ENCODE measurements around the gene COQ6.
"Not testable (repeated sequence)": the region's sequence is repeated elsewhere in the genome, so short reads cannot be mapped to it uniquely, and the experiment has no call there.

Gene COQ6

DNA sequence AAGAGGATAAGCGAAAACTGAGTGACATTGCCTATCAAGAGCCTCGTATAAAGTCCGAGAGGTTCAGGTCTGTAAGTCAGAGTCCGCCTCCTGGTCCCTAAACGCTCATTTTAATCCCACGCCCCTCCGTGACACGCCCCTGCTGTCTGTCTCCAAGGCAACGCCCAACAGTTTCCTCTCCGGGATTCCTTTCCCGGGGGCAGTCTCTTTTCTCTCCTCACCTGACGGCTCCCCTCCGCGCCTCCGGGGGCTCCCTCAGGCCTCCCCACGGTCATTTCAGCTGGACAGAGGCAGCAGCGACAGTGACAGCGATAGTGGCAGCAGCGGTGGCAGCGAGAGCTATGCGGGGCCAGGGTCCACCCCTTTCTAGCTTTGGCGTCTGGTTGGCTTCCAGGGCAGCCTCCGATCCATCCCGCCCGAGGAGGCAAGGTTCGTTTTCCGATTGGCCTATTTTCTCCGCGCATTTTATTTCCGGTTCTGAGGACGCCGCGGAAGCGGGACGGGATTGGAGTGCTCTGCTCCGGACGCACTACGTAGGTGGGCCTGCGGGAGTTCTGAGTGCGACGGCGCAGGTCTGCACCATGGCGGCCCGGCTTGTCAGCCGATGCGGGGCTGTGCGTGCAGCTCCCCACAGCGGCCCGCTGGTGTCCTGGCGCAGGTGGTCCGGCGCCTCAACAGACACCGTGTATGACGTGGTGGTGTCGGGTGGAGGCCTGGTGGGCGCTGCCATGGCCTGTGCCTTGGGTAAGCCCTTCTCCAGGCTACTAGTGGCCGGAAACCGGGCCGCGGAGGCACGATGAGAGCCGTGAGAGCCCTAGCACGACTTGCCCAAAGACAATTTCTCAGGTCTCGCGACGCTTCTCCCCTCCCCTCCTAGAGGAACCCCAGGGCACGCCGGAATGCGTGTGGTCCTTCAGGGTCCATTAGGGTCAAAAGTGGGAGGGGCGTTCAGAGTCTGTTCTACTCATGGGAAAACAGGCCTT, at the start of gene COQ6, which contains the start of gene FAM161B:
Gene COQ6 (plus strand): TSS at position 551 of the 983 bp plus-strand sequence. CDS start 31 bp downstream, at position 582.
Gene FAM161B (minus strand): TSS at position 343 of the 983 bp plus-strand sequence. CDS start 68 bp downstream, at position 275.
- DNase-seq: peak; percentile 70

- DNase-seq: no peak
Observed at GRCh38 chr14:73903028-73903427, 47.1 kb upstream of the COQ6 start.

DNA sequence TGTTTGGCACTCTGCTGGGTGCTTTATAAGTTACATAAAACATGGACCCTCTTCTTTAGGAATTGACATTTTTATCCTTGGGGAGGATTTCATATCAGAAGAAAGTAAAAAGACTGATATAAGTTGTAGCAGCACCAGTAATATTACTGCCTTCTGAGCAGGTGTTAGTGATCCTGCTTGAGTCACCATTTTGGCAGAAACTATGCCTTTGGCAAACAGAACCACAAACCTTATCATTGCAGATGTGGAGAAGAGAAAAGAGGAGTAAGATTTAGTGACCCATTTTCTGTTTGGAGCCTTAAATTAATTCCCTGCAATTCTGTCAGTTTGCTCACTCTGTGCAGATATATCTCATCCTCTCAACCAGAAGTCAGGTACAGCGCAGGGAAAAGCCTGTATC, 40.4 kb upstream of the COQ6 start:
- DNase-seq: no peak

DNA sequence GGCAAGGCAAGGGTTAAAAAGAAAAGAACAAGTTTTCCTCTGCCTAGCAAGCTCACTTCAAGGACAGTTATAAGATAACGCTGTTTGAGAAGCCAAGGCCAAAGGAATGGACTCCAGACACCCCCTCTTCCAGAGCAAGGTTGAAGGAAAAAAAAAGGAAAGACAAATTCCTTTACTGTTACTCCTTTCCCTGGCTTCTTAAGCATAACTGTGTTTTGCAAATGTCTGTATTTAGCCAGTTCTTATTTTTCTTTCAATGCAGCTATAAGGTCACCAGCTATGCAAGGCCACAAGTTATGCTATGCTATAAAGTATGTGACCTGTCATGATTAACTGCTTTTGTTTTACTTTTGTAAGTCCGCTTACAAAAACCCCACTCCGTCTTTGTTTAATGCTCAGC, 36.8 kb upstream of the COQ6 start:
- DNase-seq: no peak

- DNase-seq: no peak
Observed at GRCh38 chr14:73916324-73916723, 33.8 kb upstream of the COQ6 start.

GRCh38 chr14:73919457-73919856, 30.6 kb upstream of the COQ6 start:
- DNase-seq: not testable (repeated sequence)

DNA sequence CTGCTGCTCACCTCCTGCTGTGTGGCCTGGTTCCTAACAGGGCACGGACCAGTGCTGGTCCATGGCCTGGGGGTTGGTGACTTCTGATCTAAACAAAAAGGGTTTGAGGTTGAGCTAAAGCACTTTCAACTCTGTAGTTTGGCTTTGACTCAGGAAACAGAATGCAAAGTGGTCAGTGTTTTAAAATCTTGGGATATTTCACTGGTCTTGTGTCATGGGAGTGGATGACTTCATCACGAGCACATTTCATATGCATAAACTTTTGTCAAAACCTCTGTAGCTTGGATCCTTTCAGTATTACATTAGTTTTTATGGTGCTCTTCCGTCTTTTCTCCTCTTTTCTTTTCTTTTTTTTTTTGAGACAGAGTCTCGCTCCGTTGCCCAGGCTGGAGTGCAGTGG, 25.8 kb upstream of the COQ6 start:
- no peak for DNase-seq

GRCh38 chr14:73935666-73936065, 14.4 kb upstream of the COQ6 start:
- DNase-seq: no peak

DNA sequence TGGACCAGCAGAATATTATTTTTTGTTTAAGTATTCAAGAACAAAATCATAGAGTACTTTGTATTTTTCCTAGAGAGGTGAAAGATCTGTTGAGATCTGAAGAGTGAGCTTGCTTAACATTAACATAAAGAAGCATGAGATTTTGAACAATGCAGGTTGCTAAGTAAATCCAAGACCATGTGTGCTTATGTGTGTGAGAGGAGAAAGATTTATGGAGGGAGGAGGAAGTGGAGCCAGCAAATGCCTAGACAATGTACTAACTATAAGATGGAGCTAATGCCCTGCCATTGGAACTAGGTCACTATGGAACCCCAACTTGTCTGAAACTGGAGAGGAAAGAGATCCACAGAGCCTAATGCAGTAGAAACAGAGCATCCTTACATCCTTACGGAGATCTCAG, 13.6 kb upstream of the COQ6 start:
- no peak for DNase-seq

- no peak for DNase-seq
Observed at GRCh38 chr14:73937012-73937411, 13.1 kb upstream of the COQ6 start.

DNA sequence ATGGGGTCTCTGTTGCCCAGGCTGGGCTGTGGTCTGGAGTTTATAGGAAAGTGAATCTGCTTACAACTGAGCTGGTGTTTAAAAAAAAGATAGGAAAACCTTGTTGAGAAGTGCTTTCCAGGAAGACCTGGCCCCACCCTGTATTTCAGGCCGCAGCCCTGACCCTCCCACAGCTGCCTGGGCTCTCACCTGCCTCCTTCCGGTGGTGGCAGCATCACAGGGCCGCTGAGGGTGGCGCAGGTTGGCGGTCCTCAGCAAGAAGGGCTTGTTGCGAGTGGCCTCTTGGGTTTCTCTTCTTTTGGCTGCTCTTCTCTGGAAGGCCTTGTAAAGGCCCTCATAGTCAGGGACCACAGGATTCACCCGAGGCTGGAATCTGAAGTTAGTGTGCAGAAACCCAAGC, 7.9 kb upstream of the COQ6 start:
- no peak for DNase-seq

DNA sequence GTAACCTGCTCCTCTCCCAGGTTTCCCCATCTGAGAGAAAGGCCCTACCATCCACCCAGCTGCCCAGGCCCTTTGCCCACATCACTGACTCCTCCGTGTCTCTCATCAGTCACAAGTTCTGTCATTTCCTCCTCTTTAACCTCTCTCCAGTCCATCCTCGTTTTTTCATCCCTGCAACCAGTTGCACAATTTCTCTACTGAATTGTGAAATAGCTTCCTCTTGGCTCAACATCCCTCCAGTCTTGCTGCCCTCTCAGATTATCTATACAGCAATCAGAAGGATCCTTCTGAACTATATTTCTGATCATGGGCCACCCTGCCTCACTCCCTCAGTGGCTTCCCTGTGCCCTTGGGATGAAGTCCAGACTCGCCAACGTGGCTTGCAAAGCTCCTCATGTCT, 7.0 kb upstream of the COQ6 start:
- DNase-seq: peak; percentile 22

GRCh38 chr14:73944432-73945158, 5.5 kb upstream of the COQ6 start:
- DNase-seq: no peak

DNA sequence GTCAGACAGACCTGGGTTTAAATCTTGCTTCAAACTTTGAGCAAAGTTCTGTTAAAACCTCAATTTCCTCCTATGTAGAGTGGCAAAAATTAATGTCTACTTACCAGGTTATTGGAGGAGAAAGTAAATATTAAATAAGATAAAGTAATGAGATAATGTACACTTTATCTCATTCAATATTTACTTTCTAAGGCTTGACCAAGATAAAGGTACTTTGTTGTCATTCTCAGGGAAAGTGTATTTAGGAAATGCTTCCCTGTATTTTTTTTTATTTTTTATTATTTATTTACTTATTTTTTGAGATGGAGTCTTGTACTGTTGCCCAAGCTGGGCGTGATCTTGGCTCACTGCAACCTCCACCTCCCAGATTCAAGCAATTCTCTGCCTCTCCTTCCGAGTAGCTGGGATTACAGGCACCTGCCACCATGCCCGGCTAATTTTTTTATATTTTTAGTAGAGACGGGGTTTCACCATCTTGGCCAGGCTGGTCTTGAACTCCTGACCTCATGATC, 4.9 kb upstream of the COQ6 start:
- no peak for DNase-seq

GRCh38 chr14:73953731-73954130, 3.6 kb downstream of the COQ6 start:
- no peak for DNase-seq

DNA sequence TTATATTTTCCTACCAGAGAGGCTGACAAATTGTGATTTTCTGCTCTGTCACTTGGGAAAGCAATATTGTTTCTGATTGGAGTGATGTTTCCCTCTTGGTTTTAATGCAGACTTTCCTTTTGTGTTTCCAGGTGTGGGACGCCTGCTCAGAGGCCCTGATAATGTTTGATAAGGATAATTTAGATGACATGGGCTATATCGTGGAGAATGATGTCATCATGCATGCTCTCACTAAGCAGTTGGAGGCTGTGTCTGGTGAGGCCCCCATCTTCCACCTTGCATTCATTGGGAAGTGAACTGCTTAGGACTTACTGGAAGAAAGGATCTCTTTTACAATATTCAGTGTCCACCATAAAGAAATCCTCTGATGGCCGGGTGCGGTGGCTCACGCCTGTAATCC, 5.6 kb downstream of the COQ6 start:
- no peak for DNase-seq

GRCh38 chr14:73958591-73958990, 8.5 kb downstream of the COQ6 start:
- DNase-seq: no peak

DNA sequence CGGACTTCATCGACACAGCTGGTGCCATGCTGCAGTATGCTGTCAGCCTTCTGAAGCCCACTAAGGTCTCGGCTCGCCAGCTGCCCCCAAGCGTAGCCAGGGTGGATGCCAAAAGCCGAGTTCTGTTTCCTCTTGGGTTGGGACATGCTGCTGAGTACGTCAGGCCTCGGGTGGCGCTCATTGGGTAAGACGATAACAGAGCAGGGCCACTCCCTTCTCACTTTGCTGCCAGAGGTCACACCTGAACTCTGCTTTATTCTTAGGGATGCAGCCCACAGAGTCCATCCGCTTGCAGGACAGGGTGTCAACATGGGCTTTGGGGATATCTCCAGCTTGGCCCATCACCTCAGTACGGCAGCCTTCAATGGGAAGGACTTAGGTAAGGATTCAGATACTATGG, 11.1 kb downstream of the COQ6 start:
- no peak for DNase-seq

- DNase-seq: no peak
Observed at GRCh38 chr14:73965216-73965615, 15.1 kb downstream of the COQ6 start.

DNA sequence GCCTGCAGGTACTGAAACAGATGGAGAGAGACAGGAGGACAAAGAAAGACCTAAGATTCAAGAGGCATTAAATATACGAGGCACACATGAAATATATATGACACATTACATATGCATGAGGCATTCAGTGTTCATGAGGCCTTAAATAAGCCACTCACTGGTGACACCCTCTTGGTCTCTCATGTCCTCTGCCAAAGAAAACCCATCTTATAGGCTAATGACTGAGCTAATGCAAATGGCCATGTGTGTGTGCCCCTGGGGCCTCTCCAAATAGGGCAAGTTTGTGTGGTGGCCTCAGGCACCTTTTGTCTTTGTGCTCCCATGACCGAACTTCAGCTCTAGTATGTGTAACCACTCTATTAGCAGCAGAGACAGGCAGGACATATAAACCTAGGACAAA, 18.8 kb downstream of the COQ6 start:
- DNase-seq: no peak

GRCh38 chr14:73973497-73973896, 23.4 kb downstream of the COQ6 start:
- no peak for DNase-seq

GRCh38 chr14:73976125-73976524, 26.0 kb downstream of the COQ6 start:
- no peak for DNase-seq

DNA sequence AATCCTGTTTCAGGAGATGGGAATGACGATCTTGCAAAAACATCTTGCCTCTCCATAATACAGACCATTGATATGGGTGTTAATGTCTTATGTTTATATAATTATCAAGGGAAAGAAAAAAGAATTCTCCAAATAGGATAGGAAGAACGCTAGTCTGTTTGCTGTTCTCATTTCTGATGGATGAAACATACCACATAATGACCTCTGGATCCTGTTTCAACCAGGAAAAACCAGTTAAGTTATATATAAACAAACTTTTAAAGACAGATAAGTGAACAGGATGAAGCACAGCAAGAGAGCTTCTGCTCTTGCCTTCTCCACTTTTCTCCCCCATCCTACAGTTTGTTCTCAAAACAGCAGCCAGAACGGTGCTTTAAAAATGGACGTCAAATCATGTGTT, 27.8 kb downstream of the COQ6 start:
- DNase-seq: no peak

DNA sequence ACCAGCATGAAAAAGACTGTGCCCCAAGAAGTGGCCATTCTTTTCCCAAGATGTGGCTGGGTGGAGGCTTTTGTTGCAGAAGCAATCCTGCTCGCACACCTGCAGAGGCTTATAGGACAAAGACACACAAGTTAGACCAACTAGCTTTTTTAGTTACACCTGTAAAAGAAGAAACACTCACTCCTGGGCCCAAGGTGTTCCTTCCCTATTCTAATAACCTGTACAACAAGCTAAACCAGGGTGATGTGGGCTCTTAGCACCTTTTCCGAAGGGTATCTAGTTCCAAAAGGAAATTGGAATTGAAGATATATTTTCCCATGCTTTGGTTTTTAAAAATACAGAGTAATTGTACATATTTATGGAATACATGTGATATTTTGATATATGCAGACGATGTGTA, 38.0 kb downstream of the COQ6 start:
- no peak for DNase-seq

All from SIG-M5 (cell line).